Measurements from ENCODE around the gene FOS. TPM values are rescaled to one million over a fixed set of nuclear protein-coding genes. Genes with fewer than 3 reads are reported as not detected.

Gene FOS
- total RNA-seq, 1 donor from 2014 or later, result 4,268 TPM

DNA sequence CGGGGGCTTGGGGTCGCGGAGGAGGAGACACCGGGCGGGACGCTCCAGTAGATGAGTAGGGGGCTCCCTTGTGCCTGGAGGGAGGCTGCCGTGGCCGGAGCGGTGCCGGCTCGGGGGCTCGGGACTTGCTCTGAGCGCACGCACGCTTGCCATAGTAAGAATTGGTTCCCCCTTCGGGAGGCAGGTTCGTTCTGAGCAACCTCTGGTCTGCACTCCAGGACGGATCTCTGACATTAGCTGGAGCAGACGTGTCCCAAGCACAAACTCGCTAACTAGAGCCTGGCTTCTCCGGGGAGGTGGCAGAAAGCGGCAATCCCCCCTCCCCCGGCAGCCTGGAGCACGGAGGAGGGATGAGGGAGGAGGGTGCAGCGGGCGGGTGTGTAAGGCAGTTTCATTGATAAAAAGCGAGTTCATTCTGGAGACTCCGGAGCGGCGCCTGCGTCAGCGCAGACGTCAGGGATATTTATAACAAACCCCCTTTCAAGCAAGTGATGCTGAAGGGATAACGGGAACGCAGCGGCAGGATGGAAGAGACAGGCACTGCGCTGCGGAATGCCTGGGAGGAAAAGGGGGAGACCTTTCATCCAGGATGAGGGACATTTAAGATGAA, 630 bp downstream of the FOS start:
- DNase-seq (ENCODE audit: low spot score in 2 of 2), result peak in 1 of 2 donors; percentile 84
- TF ChIP-seq, protein P1, sequence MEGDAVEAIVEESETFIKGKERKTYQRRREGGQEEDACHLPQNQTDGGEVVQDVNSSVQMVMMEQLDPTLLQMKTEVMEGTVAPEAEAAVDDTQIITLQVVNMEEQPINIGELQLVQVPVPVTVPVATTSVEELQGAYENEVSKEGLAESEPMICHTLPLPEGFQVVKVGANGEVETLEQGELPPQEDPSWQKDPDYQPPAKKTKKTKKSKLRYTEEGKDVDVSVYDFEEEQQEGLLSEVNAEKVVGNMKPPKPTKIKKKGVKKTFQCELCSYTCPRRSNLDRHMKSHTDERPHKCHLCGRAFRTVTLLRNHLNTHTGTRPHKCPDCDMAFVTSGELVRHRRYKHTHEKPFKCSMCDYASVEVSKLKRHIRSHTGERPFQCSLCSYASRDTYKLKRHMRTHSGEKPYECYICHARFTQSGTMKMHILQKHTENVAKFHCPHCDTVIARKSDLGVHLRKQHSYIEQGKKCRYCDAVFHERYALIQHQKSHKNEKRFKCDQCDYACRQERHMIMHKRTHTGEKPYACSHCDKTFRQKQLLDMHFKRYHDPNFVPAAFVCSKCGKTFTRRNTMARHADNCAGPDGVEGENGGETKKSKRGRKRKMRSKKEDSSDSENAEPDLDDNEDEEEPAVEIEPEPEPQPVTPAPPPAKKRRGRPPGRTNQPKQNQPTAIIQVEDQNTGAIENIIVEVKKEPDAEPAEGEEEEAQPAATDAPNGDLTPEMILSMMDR (IDR thresholded peaks at IDR 0.05), result no peak
- no peaks in the 10 kb centered on the region for H3K9me3 ChIP-seq
- H3K27ac ChIP-seq, result peak overlapping the region; percentile 95 to 100
- no peaks in the 10 kb centered on the region for H3K27me3 ChIP-seq
- H3K4me3 ChIP-seq, result peak overlapping the region; percentile 88 to 89
- H3K36me3 ChIP-seq, result peaks cover 26 to 33% of the 10 kb centered on the region in 2 donors
- intact Hi-C loops (cut with DNase I), result no loop called here
- H3K4me1 ChIP-seq, result peaks cover 13 to 16% of the 10 kb centered on the region in 2 donors

DNA sequence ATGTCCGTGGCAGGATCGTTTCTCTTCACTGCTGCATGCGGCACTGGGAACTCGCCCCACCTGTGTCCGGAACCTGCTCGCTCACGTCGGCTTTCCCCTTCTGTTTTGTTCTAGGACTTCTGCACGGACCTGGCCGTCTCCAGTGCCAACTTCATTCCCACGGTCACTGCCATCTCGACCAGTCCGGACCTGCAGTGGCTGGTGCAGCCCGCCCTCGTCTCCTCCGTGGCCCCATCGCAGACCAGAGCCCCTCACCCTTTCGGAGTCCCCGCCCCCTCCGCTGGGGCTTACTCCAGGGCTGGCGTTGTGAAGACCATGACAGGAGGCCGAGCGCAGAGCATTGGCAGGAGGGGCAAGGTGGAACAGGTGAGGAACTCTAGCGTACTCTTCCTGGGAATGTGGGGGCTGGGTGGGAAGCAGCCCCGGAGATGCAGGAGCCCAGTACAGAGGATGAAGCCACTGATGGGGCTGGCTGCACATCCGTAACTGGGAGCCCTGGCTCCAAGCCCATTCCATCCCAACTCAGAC, 1.2 kb downstream of the FOS start:
- H3K27ac ChIP-seq, result peak overlapping the region; percentile 95 to 100
- H3K36me3 ChIP-seq, result peaks cover 26 to 33% of the 10 kb centered on the region in 2 donors
- no peaks in the 10 kb centered on the region for H3K27me3 ChIP-seq
- no peaks in the 10 kb centered on the region for H3K9me3 ChIP-seq
- DNase-seq (ENCODE audit: low spot score in 2 of 2), result peak in 1 of 2 donors; percentile 77
- H3K4me1 ChIP-seq, result peaks cover 13 to 16% of the 10 kb centered on the region in 2 donors
- peak overlapping the region; percentile 88 to 89 for H3K4me3 ChIP-seq
- TF ChIP-seq, protein P1 (IDR thresholded peaks at IDR 0.05), result no peak
- intact Hi-C loops (cut with DNase I), result no loop called here

DNA sequence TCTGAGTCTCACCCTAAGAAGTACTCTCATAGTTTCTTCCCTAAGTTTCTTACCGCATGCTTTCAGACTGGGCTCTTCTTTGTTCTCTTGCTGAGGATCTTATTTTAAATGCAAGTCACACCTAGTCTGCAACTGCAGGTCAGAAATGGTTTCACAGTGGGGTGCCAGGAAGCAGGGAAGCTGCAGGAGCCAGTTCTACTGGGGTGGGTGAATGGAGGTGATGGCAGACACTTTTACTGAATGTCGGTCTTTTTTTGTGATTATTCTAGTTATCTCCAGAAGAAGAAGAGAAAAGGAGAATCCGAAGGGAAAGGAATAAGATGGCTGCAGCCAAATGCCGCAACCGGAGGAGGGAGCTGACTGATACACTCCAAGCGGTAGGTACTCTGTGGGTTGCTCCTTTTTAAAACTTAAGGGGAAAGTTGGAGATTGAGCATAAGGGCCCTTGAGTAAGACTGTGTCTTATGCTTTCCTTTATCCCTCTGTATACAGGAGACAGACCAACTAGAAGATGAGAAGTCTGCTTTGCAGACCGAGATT, 1.7 kb downstream of the FOS start:
- TF ChIP-seq, protein P1 (IDR thresholded peaks at IDR 0.05), result peak in 1 of 3 experiments; percentile 1
- Histone ChIP-seq H3K27ac (peak overlapping the region; percentile 95 to 100), H3K36me3 (peaks cover 26 to 33% of the 10 kb centered on the region in 2 donors), H3K4me1 (peaks cover 13 to 16% of the 10 kb centered on the region in 2 donors), H3K9me3 (no peaks in the 10 kb centered on the region), H3K27me3 (no peaks in the 10 kb centered on the region), H3K4me3 (peak overlapping the region; percentile 88 to 89)
- DNase-seq (ENCODE audit: low spot score in 2 of 2), result no peak
- intact Hi-C loops (cut with DNase I), result no loop called here

DNA sequence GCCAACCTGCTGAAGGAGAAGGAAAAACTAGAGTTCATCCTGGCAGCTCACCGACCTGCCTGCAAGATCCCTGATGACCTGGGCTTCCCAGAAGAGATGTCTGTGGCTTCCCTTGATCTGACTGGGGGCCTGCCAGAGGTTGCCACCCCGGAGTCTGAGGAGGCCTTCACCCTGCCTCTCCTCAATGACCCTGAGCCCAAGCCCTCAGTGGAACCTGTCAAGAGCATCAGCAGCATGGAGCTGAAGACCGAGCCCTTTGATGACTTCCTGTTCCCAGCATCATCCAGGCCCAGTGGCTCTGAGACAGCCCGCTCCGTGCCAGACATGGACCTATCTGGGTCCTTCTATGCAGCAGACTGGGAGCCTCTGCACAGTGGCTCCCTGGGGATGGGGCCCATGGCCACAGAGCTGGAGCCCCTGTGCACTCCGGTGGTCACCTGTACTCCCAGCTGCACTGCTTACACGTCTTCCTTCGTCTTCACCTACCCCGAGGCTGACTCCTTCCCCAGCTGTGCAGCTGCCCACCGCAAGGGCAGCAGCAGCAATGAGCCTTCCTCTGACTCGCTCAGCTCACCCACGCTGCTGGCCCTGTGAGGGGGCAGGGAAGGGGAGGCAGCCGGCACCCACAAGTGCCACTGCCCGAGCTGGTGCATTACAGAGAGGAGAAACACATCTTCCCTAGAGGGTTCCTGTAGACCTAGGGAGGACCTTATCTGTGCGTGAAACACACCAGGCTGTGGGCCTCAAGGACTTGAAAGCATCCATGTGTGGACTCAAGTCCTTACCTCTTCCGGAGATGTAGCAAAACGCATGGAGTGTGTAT, 2.4 kb downstream of the FOS start:
- H3K9me3 ChIP-seq, result no peaks in the 10 kb centered on the region
- peak in 1 of 2 donors; percentile 78 for DNase-seq (ENCODE audit: low spot score in 2 of 2)
- peak overlapping the region; percentile 32 to 95 for H3K27ac ChIP-seq
- H3K4me3 ChIP-seq, result peak overlapping the region; percentile 88 to 89
- TF ChIP-seq, protein P1 (IDR thresholded peaks at IDR 0.05), result no peak
- H3K4me1 ChIP-seq, result peaks cover 11 to 13% of the 10 kb centered on the region in 2 donors
- H3K27me3 ChIP-seq, result no peaks in the 10 kb centered on the region
- intact Hi-C loops (cut with DNase I), result no loop called here
- H3K36me3 ChIP-seq, result peaks cover 26 to 33% of the 10 kb centered on the region in 2 donors

DNA sequence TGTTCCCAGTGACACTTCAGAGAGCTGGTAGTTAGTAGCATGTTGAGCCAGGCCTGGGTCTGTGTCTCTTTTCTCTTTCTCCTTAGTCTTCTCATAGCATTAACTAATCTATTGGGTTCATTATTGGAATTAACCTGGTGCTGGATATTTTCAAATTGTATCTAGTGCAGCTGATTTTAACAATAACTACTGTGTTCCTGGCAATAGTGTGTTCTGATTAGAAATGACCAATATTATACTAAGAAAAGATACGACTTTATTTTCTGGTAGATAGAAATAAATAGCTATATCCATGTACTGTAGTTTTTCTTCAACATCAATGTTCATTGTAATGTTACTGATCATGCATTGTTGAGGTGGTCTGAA, 3.0 kb downstream of the FOS start:
- H3K36me3 ChIP-seq, result peaks cover 26 to 33% of the 10 kb centered on the region in 2 donors
- TF ChIP-seq, protein P1 (IDR thresholded peaks at IDR 0.05), result no peak

More for the DNA sequence above, 3.0 kb downstream of the FOS start:
- intact Hi-C loops (cut with DNase I), result no loop called here
- Histone ChIP-seq H3K27me3 (no peaks in the 10 kb centered on the region), H3K9me3 (no peaks in the 10 kb centered on the region), H3K4me3 (peak overlapping the region; percentile 88 to 89), H3K4me1 (peaks cover 7 to 8% of the 10 kb centered on the region in 2 donors), H3K27ac (peak overlapping the region; percentile 32 to 95)
- DNase-seq (ENCODE audit: low spot score in 2 of 2), result no peak
